HEK293 (cell line): Measurements from ENCODE around the gene LGALS4.

Experiments
- BCL11B ChIP-seq: fragments of 450-650 bp; formaldehyde crosslinking; IDR thresholded peaks from 2 replicates; pipeline ENCODE4 v1.5.1; 2016; ENCODE audit warnings: low read depth, missing biosample characterization, missing genetic modification characterization
- MYNN ChIP-seq: fragments of 450-650 bp; formaldehyde crosslinking; IDR thresholded peaks from 2 replicates; pipeline ENCODE4 v1.5.1; 2016; ENCODE audit warnings: missing biosample characterization, missing genetic modification characterization, borderline replicate concordance
- ZFHX2 ChIP-seq: fragments of 450-650 bp; formaldehyde crosslinking; conservative IDR thresholded peaks from 2 replicates; pipeline ENCODE4 v1.5.1; 2016; ENCODE audit warnings: missing biosample characterization, missing genetic modification characterization
- ZNF184 ChIP-seq: fragments of 450-650 bp; IDR thresholded peaks from 2 replicates; pipeline ENCODE4 v1.5.1; 2018; ENCODE audit warnings: missing biosample characterization, mild to moderate bottlenecking, missing genetic modification characterization
- ZNF274 ChIP-seq, 2 experiments: fragments of 200-500 bp in 1 of 2; fragments of 450-650 bp in 1 of 2; sonication (Bioruptor generic) in 1 of 2; formaldehyde crosslinking in 1 of 2; IDR thresholded peaks; 2 replicates each; pipeline versions ENCODE4 v1.5.1 to v1.6.1; 2014 to 2016; ENCODE audit warnings: borderline replicate concordance in 1 of 2, inconsistent platforms in 1 of 2, low read length in 1 of 2, missing biosample characterization in 1 of 2, missing genetic modification characterization in 1 of 2
- ZNF292 ChIP-seq: fragments of 450-650 bp; formaldehyde crosslinking; IDR thresholded peaks from 2 replicates; pipeline ENCODE4 v1.5.1; 2016; ENCODE audit warnings: low read depth, missing biosample characterization, missing genetic modification characterization, borderline replicate concordance
- ZNF530 ChIP-seq: fragments of 450-650 bp; formaldehyde crosslinking; IDR thresholded peaks from 2 replicates; pipeline ENCODE4 v1.5.1; 2016; ENCODE audit warnings: low read depth, missing biosample characterization, missing genetic modification characterization
- ZNF768 ChIP-seq: fragments of 450-650 bp; formaldehyde crosslinking; IDR thresholded peaks from 2 replicates; pipeline ENCODE4 v1.5.1; 2018; ENCODE audit warnings: missing biosample characterization, mild to moderate bottlenecking, missing genetic modification characterization
- ZNF776 ChIP-seq: fragments of 450-650 bp; formaldehyde crosslinking; IDR thresholded peaks from 2 replicates; pipeline ENCODE4 v1.5.0; 2017; ENCODE audit warnings: missing biosample characterization, missing genetic modification characterization, borderline replicate concordance
- TF ChIP-seq, protein P1 (sequence below): fragments of 450-650 bp; formaldehyde crosslinking; IDR thresholded peaks from 2 replicates; pipeline ENCODE4 v1.5.1; 2016; ENCODE audit warnings: missing biosample characterization, missing genetic modification characterization
- TF ChIP-seq, protein P2 (sequence below): fragments of 450-650 bp; formaldehyde crosslinking; IDR thresholded peaks from 2 replicates; pipeline ENCODE4 v1.5.1; 2016; ENCODE audit warnings: missing biosample characterization, missing genetic modification characterization
- TF ChIP-seq, protein P3 (sequence below): sonication (generic); formaldehyde crosslinking; IDR thresholded peaks from 2 replicates; pipeline ENCODE4 v1.8.1; 2022; ENCODE audit warnings: mild to moderate bottlenecking, moderate library complexity, missing genetic modification reagents
- TF ChIP-seq, protein P4 (sequence below): fragments of 450-650 bp; IDR thresholded peaks from 2 replicates; pipeline ENCODE4 v1.5.1; 2018; ENCODE audit warnings: missing biosample characterization, mild to moderate bottlenecking, missing genetic modification characterization

DNA sequence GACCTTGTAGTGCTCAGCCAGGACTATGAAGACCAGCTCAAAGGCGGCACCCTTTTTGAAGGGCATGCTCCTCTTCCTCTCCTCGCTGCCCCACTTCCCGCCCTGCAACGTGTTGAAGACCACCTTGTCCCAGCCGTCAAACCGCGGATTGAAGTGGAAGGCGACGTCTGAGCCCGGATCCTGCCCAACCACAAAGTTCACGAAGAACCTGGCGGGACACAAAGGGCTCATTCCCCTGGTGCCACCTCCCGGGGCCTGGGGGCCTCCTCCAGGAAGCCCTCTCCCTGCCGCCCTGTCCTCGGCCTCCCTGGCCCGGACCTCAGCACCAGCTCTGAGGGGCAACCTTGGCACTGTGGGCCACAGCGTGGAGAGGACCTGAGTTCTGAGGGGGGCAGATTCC, 4.0 kb downstream of the LGALS4 start:
- TF ChIP-seq, protein P1, sequence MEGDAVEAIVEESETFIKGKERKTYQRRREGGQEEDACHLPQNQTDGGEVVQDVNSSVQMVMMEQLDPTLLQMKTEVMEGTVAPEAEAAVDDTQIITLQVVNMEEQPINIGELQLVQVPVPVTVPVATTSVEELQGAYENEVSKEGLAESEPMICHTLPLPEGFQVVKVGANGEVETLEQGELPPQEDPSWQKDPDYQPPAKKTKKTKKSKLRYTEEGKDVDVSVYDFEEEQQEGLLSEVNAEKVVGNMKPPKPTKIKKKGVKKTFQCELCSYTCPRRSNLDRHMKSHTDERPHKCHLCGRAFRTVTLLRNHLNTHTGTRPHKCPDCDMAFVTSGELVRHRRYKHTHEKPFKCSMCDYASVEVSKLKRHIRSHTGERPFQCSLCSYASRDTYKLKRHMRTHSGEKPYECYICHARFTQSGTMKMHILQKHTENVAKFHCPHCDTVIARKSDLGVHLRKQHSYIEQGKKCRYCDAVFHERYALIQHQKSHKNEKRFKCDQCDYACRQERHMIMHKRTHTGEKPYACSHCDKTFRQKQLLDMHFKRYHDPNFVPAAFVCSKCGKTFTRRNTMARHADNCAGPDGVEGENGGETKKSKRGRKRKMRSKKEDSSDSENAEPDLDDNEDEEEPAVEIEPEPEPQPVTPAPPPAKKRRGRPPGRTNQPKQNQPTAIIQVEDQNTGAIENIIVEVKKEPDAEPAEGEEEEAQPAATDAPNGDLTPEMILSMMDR: no peak
- TF ChIP-seq, protein P2, sequence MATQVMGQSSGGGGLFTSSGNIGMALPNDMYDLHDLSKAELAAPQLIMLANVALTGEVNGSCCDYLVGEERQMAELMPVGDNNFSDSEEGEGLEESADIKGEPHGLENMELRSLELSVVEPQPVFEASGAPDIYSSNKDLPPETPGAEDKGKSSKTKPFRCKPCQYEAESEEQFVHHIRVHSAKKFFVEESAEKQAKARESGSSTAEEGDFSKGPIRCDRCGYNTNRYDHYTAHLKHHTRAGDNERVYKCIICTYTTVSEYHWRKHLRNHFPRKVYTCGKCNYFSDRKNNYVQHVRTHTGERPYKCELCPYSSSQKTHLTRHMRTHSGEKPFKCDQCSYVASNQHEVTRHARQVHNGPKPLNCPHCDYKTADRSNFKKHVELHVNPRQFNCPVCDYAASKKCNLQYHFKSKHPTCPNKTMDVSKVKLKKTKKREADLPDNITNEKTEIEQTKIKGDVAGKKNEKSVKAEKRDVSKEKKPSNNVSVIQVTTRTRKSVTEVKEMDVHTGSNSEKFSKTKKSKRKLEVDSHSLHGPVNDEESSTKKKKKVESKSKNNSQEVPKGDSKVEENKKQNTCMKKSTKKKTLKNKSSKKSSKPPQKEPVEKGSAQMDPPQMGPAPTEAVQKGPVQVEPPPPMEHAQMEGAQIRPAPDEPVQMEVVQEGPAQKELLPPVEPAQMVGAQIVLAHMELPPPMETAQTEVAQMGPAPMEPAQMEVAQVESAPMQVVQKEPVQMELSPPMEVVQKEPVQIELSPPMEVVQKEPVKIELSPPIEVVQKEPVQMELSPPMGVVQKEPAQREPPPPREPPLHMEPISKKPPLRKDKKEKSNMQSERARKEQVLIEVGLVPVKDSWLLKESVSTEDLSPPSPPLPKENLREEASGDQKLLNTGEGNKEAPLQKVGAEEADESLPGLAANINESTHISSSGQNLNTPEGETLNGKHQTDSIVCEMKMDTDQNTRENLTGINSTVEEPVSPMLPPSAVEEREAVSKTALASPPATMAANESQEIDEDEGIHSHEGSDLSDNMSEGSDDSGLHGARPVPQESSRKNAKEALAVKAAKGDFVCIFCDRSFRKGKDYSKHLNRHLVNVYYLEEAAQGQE (tag by site-specific recombination): no peak
- no peak for TF ChIP-seq ZNF776 (tag by site-specific recombination)
- TF ChIP-seq, protein P3, sequence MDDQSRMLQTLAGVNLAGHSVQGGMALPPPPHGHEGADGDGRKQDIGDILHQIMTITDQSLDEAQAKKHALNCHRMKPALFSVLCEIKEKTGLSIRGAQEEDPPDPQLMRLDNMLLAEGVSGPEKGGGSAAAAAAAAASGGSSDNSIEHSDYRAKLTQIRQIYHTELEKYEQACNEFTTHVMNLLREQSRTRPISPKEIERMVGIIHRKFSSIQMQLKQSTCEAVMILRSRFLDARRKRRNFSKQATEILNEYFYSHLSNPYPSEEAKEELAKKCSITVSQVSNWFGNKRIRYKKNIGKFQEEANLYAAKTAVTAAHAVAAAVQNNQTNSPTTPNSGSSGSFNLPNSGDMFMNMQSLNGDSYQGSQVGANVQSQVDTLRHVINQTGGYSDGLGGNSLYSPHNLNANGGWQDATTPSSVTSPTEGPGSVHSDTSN: no peak
- TF ChIP-seq ZNF274 (IDR thresholded peaks at IDR 0.05; ENCODE audit: low read length): no peak
- no peak for TF ChIP-seq ZNF274 (tag by site-specific recombination; IDR thresholded peaks at IDR 0.05; ENCODE audit: borderline replicate concordance)
- TF ChIP-seq ZNF768 (tag by site-specific recombination): no peak
- TF ChIP-seq MYNN (tag by site-specific recombination): no peak
- TF ChIP-seq ZNF292 (tag by site-specific recombination): no peak
- TF ChIP-seq ZFHX2 (tag by site-specific recombination): no peak
- no peak for TF ChIP-seq ZNF184 (tag by site-specific recombination)
- TF ChIP-seq, protein P4, sequence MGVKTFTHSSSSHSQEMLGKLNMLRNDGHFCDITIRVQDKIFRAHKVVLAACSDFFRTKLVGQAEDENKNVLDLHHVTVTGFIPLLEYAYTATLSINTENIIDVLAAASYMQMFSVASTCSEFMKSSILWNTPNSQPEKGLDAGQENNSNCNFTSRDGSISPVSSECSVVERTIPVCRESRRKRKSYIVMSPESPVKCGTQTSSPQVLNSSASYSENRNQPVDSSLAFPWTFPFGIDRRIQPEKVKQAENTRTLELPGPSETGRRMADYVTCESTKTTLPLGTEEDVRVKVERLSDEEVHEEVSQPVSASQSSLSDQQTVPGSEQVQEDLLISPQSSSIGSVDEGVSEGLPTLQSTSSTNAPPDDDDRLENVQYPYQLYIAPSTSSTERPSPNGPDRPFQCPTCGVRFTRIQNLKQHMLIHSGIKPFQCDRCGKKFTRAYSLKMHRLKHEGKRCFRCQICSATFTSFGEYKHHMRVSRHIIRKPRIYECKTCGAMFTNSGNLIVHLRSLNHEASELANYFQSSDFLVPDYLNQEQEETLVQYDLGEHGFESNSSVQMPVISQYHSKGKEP (tag by site-specific recombination): no peak
- no peak for TF ChIP-seq ZNF530 (tag by site-specific recombination)
- TF ChIP-seq BCL11B (tag by site-specific recombination): no peak
